Fibroblast of lung (primary cell): ENCODE data around the gene ZNF827. TPM values are rescaled to one million over a fixed set of nuclear protein-coding genes. Genes with fewer than 3 reads are reported as not detected.
A peak's percentile ranks its signal among the peaks of the same experiment; 100 is the strongest.

ENCODE experiments used
- DNase-seq, 2 donors: peaks; one replicate each; pipeline versions ENCODE4 v3.0.0 to v3.0.0-alpha.2; 2010; ENCODE audit warnings: low read depth in 2 of 2
- H2AFZ ChIP-seq: 2 replicates; pipeline ENCODE4 v1.5.1; 2012; ENCODE audit warnings: low read length, control low read depth, inconsistent platforms
- H3K27ac ChIP-seq: 2 replicates; pipeline ENCODE4 v1.5.1; 2011; ENCODE audit warnings: low read length, control low read depth; ENCODE audit not compliant: insufficient read depth
- H3K27me3 ChIP-seq: 2 replicates; pipeline ENCODE4 v1.5.1; 2011; ENCODE audit warnings: mild to moderate bottlenecking, low read length; ENCODE audit not compliant: control insufficient read depth, insufficient read depth
- H3K36me3 ChIP-seq: 2 replicates; pipeline ENCODE4 v1.5.1; 2011; ENCODE audit warnings: low read length; ENCODE audit not compliant: control insufficient read depth, insufficient read depth
- H3K4me1 ChIP-seq: 2 replicates; pipeline ENCODE4 v1.5.1; 2011; ENCODE audit warnings: low read length; ENCODE audit not compliant: control insufficient read depth, insufficient read depth; ENCODE audit errors: extremely low read depth
- H3K4me2 ChIP-seq: 2 replicates; pipeline ENCODE4 v1.5.1; 2011; ENCODE audit warnings: low read length, control low read depth; ENCODE audit not compliant: insufficient read depth; ENCODE audit errors: extremely low read depth
- H3K4me3 ChIP-seq, 4 experiments: fragments of 200-600 bp in 1 of 4; sonication (generic) in 1 of 4; replicated peaks in 1 of 4; 2 replicates each; pipeline ENCODE4 v1.5.1; 2011 to 2016; ENCODE audit warnings: low read length in 4 of 4, low read depth in 3 of 4, mild to moderate bottlenecking in 3 of 4, control low read depth in 2 of 4, inconsistent platforms in 1 of 4, mixed read lengths in 1 of 4; ENCODE audit not compliant: insufficient read depth in 1 of 4; ENCODE audit errors: control extremely low read depth in 1 of 4
- H3K79me2 ChIP-seq: 2 replicates; pipeline ENCODE4 v1.5.1; 2012; ENCODE audit warnings: mild to moderate bottlenecking, low read length, inconsistent platforms; ENCODE audit not compliant: control insufficient read depth, insufficient read depth
- H3K9ac ChIP-seq: 2 replicates; pipeline ENCODE4 v1.5.1; 2011; ENCODE audit warnings: mild to moderate bottlenecking, low read length, control low read depth; ENCODE audit not compliant: insufficient read depth
- H3K9me3 ChIP-seq: 2 replicates; pipeline ENCODE4 v1.5.1; 2012; ENCODE audit warnings: low read depth, low read length; ENCODE audit not compliant: control insufficient read depth, insufficient read depth
- H4K20me1 ChIP-seq: 2 replicates; pipeline ENCODE4 v1.5.1; 2011; ENCODE audit warnings: low read length; ENCODE audit not compliant: control insufficient read depth, insufficient read depth; ENCODE audit errors: extremely low read depth
- EZH2 ChIP-seq: IDR thresholded peaks from 2 replicates; pipeline ENCODE4 v1.5.1; 2012; ENCODE audit warnings: low read length, control low read depth, mild to moderate bottlenecking; ENCODE audit errors: missing control alignments
- polyA plus RNA-seq, 2 donors: library from polyadenylated mRNA; depleted of rRNA in 1 of 2; stranded (reverse) in 1 of 2; unstranded in 1 of 2; fragments of >200 nt; gene quantifications; 2 replicates each; pipeline ENCODE4 v1.2.1, GENCODE V29; 2011 to 2012; ENCODE audit warnings: missing spikeins in 1 of 2
- total RNA-seq: library from RNA; depleted of rRNA; stranded (reverse); fragments of >200 nt; gene quantifications from 2 replicates; pipeline ENCODE4 v1.2.1, GENCODE V29; 2014
- TF ChIP-seq, protein P1 (sequence below), 2 donors: IDR thresholded peaks in 1 of 2; conservative IDR thresholded peaks in 1 of 2; 1 replicate in 1 of 2; 2 replicates in 1 of 2; pipeline ENCODE4 v1.5.1; 2011 to 2012; ENCODE audit warnings: low read length in 2 of 2, control low read depth in 1 of 2, inconsistent platforms in 1 of 2, low read depth in 1 of 2, mild to moderate bottlenecking in 1 of 2

ZNF827 gene
- total and polyA plus RNA-seq, 2 donors (not counting 1 experiment from before 2014, with no cell fraction given): 5.8 to 7.1 TPM

DNA sequence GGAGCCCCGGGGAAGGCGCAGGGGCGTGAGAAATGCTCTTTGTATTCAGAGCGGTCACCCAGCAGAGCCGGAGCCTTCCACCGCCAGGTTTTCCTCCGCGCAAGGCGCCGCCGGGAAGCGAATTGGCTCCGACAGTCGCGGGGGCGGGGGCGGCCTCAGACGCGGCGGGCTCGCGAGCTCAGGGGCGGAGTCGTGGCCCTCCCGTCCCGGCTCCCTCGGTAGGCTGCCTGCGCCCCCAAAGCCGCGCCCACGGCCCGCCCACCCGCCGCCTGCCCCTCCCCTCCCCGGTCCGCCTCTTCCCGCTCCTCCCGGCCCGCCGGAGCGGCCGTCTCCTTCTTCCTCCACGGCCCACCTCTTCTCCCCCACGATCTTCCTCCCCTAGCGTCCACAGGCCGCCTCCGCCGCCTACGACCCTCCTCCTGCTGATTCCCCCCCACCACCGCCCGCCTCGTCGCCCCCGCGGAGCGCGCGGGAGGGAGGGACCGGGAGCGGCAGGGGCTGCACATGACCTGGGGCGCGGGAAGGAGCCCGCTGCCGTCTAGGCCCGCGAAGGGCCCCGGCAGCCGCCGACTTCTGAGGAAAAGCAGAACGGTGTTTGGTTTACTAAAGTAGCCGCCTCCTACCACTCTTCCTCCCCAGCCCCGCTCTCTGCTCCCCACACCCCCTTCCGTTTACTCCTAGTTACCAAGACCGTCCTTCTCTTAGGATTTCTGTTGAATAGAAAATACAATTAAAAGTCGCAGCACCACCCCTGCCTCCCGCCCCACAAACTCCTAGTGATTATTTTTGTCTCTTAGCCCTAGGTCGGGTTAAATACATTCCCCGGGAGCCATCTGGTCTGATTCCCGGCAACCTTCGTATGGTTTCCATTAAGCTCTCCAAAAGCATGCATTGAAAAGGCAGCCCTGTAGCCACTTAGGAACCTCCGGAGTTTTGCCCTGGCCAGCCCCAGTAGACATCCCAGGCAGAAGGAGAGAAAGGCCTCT, 205.4 kb downstream of the ZNF827 start:
- H3K79me2 ChIP-seq: no peaks in the 10 kb centered on the region
- peak overlapping the region; percentile 100 for H3K27ac ChIP-seq
- no peak for TF ChIP-seq EZH2
- TF ChIP-seq, protein P1, sequence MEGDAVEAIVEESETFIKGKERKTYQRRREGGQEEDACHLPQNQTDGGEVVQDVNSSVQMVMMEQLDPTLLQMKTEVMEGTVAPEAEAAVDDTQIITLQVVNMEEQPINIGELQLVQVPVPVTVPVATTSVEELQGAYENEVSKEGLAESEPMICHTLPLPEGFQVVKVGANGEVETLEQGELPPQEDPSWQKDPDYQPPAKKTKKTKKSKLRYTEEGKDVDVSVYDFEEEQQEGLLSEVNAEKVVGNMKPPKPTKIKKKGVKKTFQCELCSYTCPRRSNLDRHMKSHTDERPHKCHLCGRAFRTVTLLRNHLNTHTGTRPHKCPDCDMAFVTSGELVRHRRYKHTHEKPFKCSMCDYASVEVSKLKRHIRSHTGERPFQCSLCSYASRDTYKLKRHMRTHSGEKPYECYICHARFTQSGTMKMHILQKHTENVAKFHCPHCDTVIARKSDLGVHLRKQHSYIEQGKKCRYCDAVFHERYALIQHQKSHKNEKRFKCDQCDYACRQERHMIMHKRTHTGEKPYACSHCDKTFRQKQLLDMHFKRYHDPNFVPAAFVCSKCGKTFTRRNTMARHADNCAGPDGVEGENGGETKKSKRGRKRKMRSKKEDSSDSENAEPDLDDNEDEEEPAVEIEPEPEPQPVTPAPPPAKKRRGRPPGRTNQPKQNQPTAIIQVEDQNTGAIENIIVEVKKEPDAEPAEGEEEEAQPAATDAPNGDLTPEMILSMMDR (conservative IDR thresholded peaks at IDR 0.05 in 1 of 2, IDR thresholded peaks at IDR 0.05 in 1 of 2; ENCODE audit: low read depth in 1 of 2, low read length in 2 of 2): no peak
- H3K36me3 ChIP-seq: no peaks in the 10 kb centered on the region
- no peak overlapping the region for H2AFZ ChIP-seq
- H4K20me1 ChIP-seq: no peaks in the 10 kb centered on the region
- H3K4me1 ChIP-seq: peaks cover 38% of the 10 kb centered on the region
- peak; percentile 90 to 96 for DNase-seq
- H3K4me3 ChIP-seq: peak overlapping the region; percentile 39 to 67 (median 52)
- no peaks in the 10 kb centered on the region for H3K27me3 ChIP-seq
- H3K9ac ChIP-seq: peak overlapping the region; percentile 93
- no peaks in the 10 kb centered on the region for H3K9me3 ChIP-seq
- H3K4me2 ChIP-seq: peak overlapping the region; percentile 83

DNA sequence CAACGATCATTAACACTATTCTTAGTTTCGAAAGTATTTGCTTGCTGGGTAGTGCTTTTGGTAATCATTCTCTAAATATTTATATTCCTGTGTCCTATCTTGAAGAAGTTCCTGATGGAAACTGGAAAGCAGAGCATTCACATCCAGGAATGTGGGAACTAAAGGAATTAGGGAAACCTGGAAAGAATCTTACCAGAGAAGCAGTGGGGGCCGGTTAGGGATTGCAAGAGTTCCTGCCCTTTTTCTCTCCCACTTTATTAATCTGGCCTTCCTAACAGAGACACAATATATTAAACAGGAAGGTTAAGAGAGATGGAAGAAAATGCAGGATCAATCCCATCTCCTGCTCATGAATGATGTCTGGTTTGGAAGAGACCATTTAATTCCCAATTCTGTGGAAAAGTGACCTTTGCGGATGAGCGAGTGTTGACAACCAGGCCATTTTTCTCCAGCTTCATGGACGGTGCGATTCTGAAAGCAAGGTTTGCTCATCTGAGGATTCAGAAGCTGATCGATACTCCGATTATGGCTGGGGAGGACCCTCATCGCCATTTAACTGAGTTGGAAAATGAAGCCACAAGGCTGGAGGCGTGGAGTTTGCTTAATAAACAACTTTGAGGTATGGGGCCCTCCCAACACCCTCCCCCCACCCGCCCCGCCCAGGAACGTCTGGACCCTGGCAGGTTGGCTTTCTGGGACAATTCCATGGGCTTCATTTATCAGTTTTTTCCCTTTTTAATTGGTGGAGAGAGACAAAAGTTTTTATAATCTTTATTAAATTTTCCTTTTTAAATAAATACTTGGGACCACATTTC, 206.4 kb downstream of the ZNF827 start:
- DNase-seq: no peak

More for the DNA sequence above, 206.4 kb downstream of the ZNF827 start:
- H3K9ac ChIP-seq: peak overlapping the region; percentile 63
- H3K27me3 ChIP-seq: no peaks in the 10 kb centered on the region
- TF ChIP-seq, protein P1 (conservative IDR thresholded peaks at IDR 0.05 in 1 of 2, IDR thresholded peaks at IDR 0.05 in 1 of 2; ENCODE audit: low read depth in 1 of 2, low read length in 2 of 2): no peak
- no peak for TF ChIP-seq EZH2
- H2AFZ ChIP-seq: peak overlapping the region; percentile 4
- H3K79me2 ChIP-seq: no peaks in the 10 kb centered on the region
- H3K4me1 ChIP-seq: peaks cover 38% of the 10 kb centered on the region
- H3K4me3 ChIP-seq: peak overlapping the region; percentile 28 to 54 (median 42)
- peak overlapping the region; percentile 76 for H3K4me2 ChIP-seq
- H4K20me1 ChIP-seq: no peaks in the 10 kb centered on the region
- H3K36me3 ChIP-seq: no peaks in the 10 kb centered on the region
- H3K27ac ChIP-seq: peak overlapping the region; percentile 86
- no peaks in the 10 kb centered on the region for H3K9me3 ChIP-seq
